MG63 (cell line): ENCODE data around the gene RAP2B. TPM values are rescaled to one million over a fixed set of nuclear protein-coding genes. Genes with fewer than 3 reads are reported as not detected.
"Not testable (repeated sequence)": the region's sequence is repeated elsewhere in the genome, so short reads cannot be mapped to it uniquely, and the experiment has no call there.

ENCODE experiments used
- DNase-seq: peaks from one replicate; pipeline ENCODE4 v3.0.0-alpha.2; 2020
- H3K27me3 ChIP-seq: fragments of 250-450 bp; sonication (Bioruptor Pico); 2 replicates; pipeline ENCODE4 v1.5.1; 2020; ENCODE audit warnings: mild to moderate bottlenecking, moderate library complexity
- H3K36me3 ChIP-seq: fragments of 250-450 bp; sonication (Bioruptor Pico); 2 replicates; pipeline ENCODE4 v1.5.1; 2020; ENCODE audit warnings: mild to moderate bottlenecking, moderate library complexity
- H3K4me3 ChIP-seq: fragments of 250-450 bp; sonication (Bioruptor Pico); 2 replicates; pipeline ENCODE4 v1.5.1; 2020; ENCODE audit warnings: mild to moderate bottlenecking, moderate library complexity
- H3K9me3 ChIP-seq: fragments of 250-450 bp; sonication (Bioruptor Pico); 2 replicates; pipeline ENCODE4 v1.5.1; 2020; ENCODE audit warnings: mild to moderate bottlenecking, moderate library complexity
- total RNA-seq: library from RNA; depleted of rRNA; stranded (reverse); fragments of >200 nt; shearing (Covaris generic); gene quantifications from 2 replicates; pipeline ENCODE4 v1.2.3, GENCODE V29; 2014; ENCODE audit warnings: low replicate concordance; rRNA removed

The RAP2B gene
- total RNA-seq: 10.2 and 11.4 TPM in 2 replicates

GRCh38 chr3:153161714-153162512, at the start of gene RAP2B:
Gene RAP2B, plus strand, starts transcription at chr3:153162226. Its CDS starts 468 bp downstream, at chr3:153162694.
- Histone ChIP-seq H3K9me3 (no peaks in the 10 kb centered on the region), H3K4me3 (peak within 1 kb of the TSS; percentile 63), H3K36me3 (peaks cover 23% of the 10 kb centered on the region), H3K27me3 (no peaks in the 10 kb centered on the region)
- peak; percentile 97 for DNase-seq

- Histone ChIP-seq H3K9me3 (no peaks in the 10 kb centered on the region), H3K27me3 (no peaks in the 10 kb centered on the region), H3K36me3 (no peaks in the 10 kb centered on the region), H3K4me3 (no peak overlapping the region)
- DNase-seq: no peak
These were observed 48.5 kb upstream of the RAP2B start for GRCh38 chr3:153113541-153113940.

GRCh38 chr3:153114270-153114669, 47.8 kb upstream of the RAP2B start:
- DNase-seq, H3K27me3 ChIP-seq, H3K9me3 ChIP-seq, H3K36me3 ChIP-seq, H3K4me3 ChIP-seq: not testable (repeated sequence)

GRCh38 chr3:153115326-153115725, 46.7 kb upstream of the RAP2B start:
- H3K36me3 ChIP-seq: no peaks in the 10 kb centered on the region
- H3K9me3 ChIP-seq: no peaks in the 10 kb centered on the region
- no peak for DNase-seq

GRCh38 chr3:153127788-153128187, 34.2 kb upstream of the RAP2B start:
- no peak for DNase-seq
- H3K4me3 ChIP-seq: no peak overlapping the region
- H3K27me3 ChIP-seq: no peaks in the 10 kb centered on the region
- no peaks in the 10 kb centered on the region for H3K36me3 ChIP-seq
- no peaks in the 10 kb centered on the region; the same call in 1 of the 2 replicates for H3K9me3 ChIP-seq

More at GRCh38 chr3:153115326-153115725, 46.7 kb upstream of the RAP2B start:
- Histone ChIP-seq H3K4me3 (no peak overlapping the region), H3K27me3 (no peaks in the 10 kb centered on the region)

GRCh38 chr3:153129426-153129825, 32.6 kb upstream of the RAP2B start:
- no peaks in the 10 kb centered on the region; the same call in 1 of the 2 replicates for H3K9me3 ChIP-seq
- no peaks in the 10 kb centered on the region for H3K36me3 ChIP-seq
- H3K27me3 ChIP-seq: no peaks in the 10 kb centered on the region
- no peak overlapping the region for H3K4me3 ChIP-seq
- no peak for DNase-seq

GRCh38 chr3:153129866-153130265, 32.2 kb upstream of the RAP2B start:
- no peaks in the 10 kb centered on the region for H3K27me3 ChIP-seq
- H3K36me3 ChIP-seq: no peaks in the 10 kb centered on the region
- no peak overlapping the region for H3K4me3 ChIP-seq
- H3K9me3 ChIP-seq: no peaks in the 10 kb centered on the region; the same call in 1 of the 2 replicates
- DNase-seq: no peak

GRCh38 chr3:153130312-153130977, 31.6 kb upstream of the RAP2B start:
- Histone ChIP-seq H3K36me3 (no peaks in the 10 kb centered on the region), H3K9me3 (no peaks in the 10 kb centered on the region; the same call in 1 of the 2 replicates), H3K27me3 (no peaks in the 10 kb centered on the region), H3K4me3 (no peak overlapping the region)
- DNase-seq: no peak

- Histone ChIP-seq H3K27me3 (no peaks in the 10 kb centered on the region), H3K9me3 (no peaks in the 10 kb centered on the region), H3K36me3 (no peaks in the 10 kb centered on the region), H3K4me3 (no peak overlapping the region)
- no peak for DNase-seq
These were observed 24.4 kb upstream of the RAP2B start for GRCh38 chr3:153137626-153138025.

- H3K9me3 ChIP-seq: no peaks in the 10 kb centered on the region
- H3K27me3 ChIP-seq: no peaks in the 10 kb centered on the region
- H3K4me3 ChIP-seq: no peak overlapping the region
- H3K36me3 ChIP-seq: no peaks in the 10 kb centered on the region
- DNase-seq: peak; percentile 97
These were observed 23.5 kb upstream of the RAP2B start for GRCh38 chr3:153138276-153139210.

GRCh38 chr3:153142961-153143360, 19.1 kb upstream of the RAP2B start:
- no peaks in the 10 kb centered on the region for H3K36me3 ChIP-seq
- H3K4me3 ChIP-seq: no peak overlapping the region
- H3K27me3 ChIP-seq: no peaks in the 10 kb centered on the region
- H3K9me3 ChIP-seq: no peaks in the 10 kb centered on the region
- no peak for DNase-seq

GRCh38 chr3:153144071-153144470, 18.0 kb upstream of the RAP2B start:
- no peak overlapping the region for H3K4me3 ChIP-seq
- H3K9me3 ChIP-seq: no peaks in the 10 kb centered on the region
- no peaks in the 10 kb centered on the region for H3K36me3 ChIP-seq
- no peak for DNase-seq
- H3K27me3 ChIP-seq: no peaks in the 10 kb centered on the region

GRCh38 chr3:153144779-153145178, 17.2 kb upstream of the RAP2B start:
- Histone ChIP-seq H3K9me3 (no peaks in the 10 kb centered on the region), H3K27me3 (no peaks in the 10 kb centered on the region), H3K36me3 (no peaks in the 10 kb centered on the region), H3K4me3 (no peak overlapping the region)
- DNase-seq: no peak

GRCh38 chr3:153145454-153145853, 16.6 kb upstream of the RAP2B start:
- DNase-seq: no peak
- Histone ChIP-seq H3K9me3 (no peaks in the 10 kb centered on the region), H3K36me3 (no peaks in the 10 kb centered on the region), H3K4me3 (no peak overlapping the region), H3K27me3 (no peaks in the 10 kb centered on the region)

GRCh38 chr3:153146191-153147053, 15.6 kb upstream of the RAP2B start:
- Histone ChIP-seq H3K4me3 (no peak overlapping the region), H3K27me3 (no peaks in the 10 kb centered on the region), H3K9me3 (no peaks in the 10 kb centered on the region), H3K36me3 (no peaks in the 10 kb centered on the region)
- no peak for DNase-seq

GRCh38 chr3:153150991-153151390, 11.0 kb upstream of the RAP2B start:
- Histone ChIP-seq H3K9me3 (no peaks in the 10 kb centered on the region), H3K4me3 (no peak overlapping the region), H3K36me3 (no peaks in the 10 kb centered on the region), H3K27me3 (no peaks in the 10 kb centered on the region)
- no peak for DNase-seq
